OCI-LY3 (cell line): ENCODE data around the gene MED13L.

Source experiments
- H2AFZ ChIP-seq: fragments of 200-600, 300-600 bp; shearing (Covaris generic); 2 replicates; pipeline ENCODE4 v1.6.0; 2014; ENCODE audit warnings: antibody characterized with exemption, low read depth, low read length
- H3K27ac ChIP-seq: fragments of 200-600, 300-600 bp; sonication (generic); 2 replicates; pipeline ENCODE4 v1.5.1; 2014; ENCODE audit warnings: mild to moderate bottlenecking, low read length, moderate library complexity, mixed read lengths
- H3K27me3 ChIP-seq: fragments of 200-600, 300-600 bp; sonication (generic); 2 replicates; pipeline ENCODE4 v1.6.1; 2014; ENCODE audit warnings: low read depth, low read length, mixed read lengths
- H3K36me3 ChIP-seq: fragments of 200-600, 300-600 bp; sonication (generic); replicated peaks from 2 replicates; pipeline ENCODE3; 2014; ENCODE audit warnings: low read depth, low read length, mixed read lengths
- H3K4me1 ChIP-seq: fragments of 300-600, 200-600 bp; sonication (generic); 2 replicates; pipeline ENCODE4 v1.6.1; 2014; ENCODE audit warnings: low read length, mixed read lengths
- H3K4me2 ChIP-seq: fragments of 200-600, 300-600 bp; sonication (generic); 2 replicates; pipeline ENCODE4 v1.6.1; 2014; ENCODE audit warnings: low read length, mixed read lengths
- H3K4me3 ChIP-seq: fragments of 300-600, 200-600 bp; sonication (generic); 2 replicates; pipeline ENCODE4 v1.5.1; 2014; ENCODE audit warnings: antibody characterized with exemption, mild to moderate bottlenecking, low read length, moderate library complexity
- H3K79me2 ChIP-seq: fragments of 300-600, 200-600 bp; shearing (Covaris generic); 2 replicates; pipeline ENCODE4 v1.6.1; 2014; ENCODE audit warnings: mild to moderate bottlenecking, low read length, mixed read lengths
- H3K9ac ChIP-seq: fragments of 300-600, 200-600 bp; shearing (Covaris generic); 2 replicates; pipeline ENCODE4 v1.6.0; 2014; ENCODE audit warnings: mild to moderate bottlenecking, low read length, moderate library complexity
- H3K9me3 ChIP-seq: fragments of 200-600, 300-600 bp; shearing (Covaris generic); 2 replicates; pipeline ENCODE4 v1.6.1; 2014; ENCODE audit warnings: low read length, mixed read lengths; ENCODE audit not compliant: insufficient read depth
- H4K20me1 ChIP-seq: fragments of 200-600, 300-600 bp; sonication (generic); 2 replicates; pipeline ENCODE4 v1.6.1; 2016; ENCODE audit warnings: low read length, mixed read lengths; ENCODE audit not compliant: insufficient read depth
- CTCF ChIP-seq: fragments of 200-600, 300-600 bp; sonication (generic); IDR thresholded peaks from 2 replicates; pipeline ENCODE4 v1.5.1; 2014; ENCODE audit warnings: antibody characterized with exemption, low read length, low read depth
- EZH2phosphoT487 ChIP-seq: fragments of 200-600 bp; shearing (Covaris generic); IDR thresholded peaks from 2 replicates; pipeline ENCODE4 v1.6.1; 2018; ENCODE audit warnings: antibody characterized with exemption, mixed run types, low read depth

Gene MED13L

GRCh38 chr12:116276652-116277466 is 634 bp downstream of the MED13L start:
- no peaks in the 10 kb centered on the region for H3K36me3 ChIP-seq
- peaks cover 52% of the 10 kb centered on the region for H3K79me2 ChIP-seq
- TF ChIP-seq EZH2phosphoT487 = no peak
- TF ChIP-seq CTCF = 0 out of 2 replicates have a peak, but pooled peaks have one; percentile 11
- peaks cover 33% of the 10 kb centered on the region for H3K4me1 ChIP-seq
- H3K27me3 ChIP-seq = peaks cover 4% of the 10 kb centered on the region; the same call in 1 of the 2 replicates
- H3K4me2 ChIP-seq = peak overlapping the region; percentile 93
- H3K4me3 ChIP-seq = peak overlapping the region; percentile 94
- peaks cover 43% of the 10 kb centered on the region for H4K20me1 ChIP-seq
- H3K27ac ChIP-seq = peak overlapping the region; percentile 50
- peak overlapping the region; percentile 79 for H3K9ac ChIP-seq
- no peak overlapping the region for H2AFZ ChIP-seq
- no peaks in the 10 kb centered on the region for H3K9me3 ChIP-seq

GRCh38 chr12:116274551-116275375 is 2.7 kb downstream of the MED13L start:
- Histone ChIP-seq H3K79me2 (peaks cover 73% of the 10 kb centered on the region), H4K20me1 (peaks cover 56% of the 10 kb centered on the region)

GRCh38 chr12:116273813-116274550 is 3.5 kb downstream of the MED13L start:
- Histone ChIP-seq H4K20me1 (peaks cover 64% of the 10 kb centered on the region), H3K27me3 (no peaks in the 10 kb centered on the region), H3K9me3 (no peaks in the 10 kb centered on the region), H3K4me1 (peaks cover 28% of the 10 kb centered on the region), H3K4me2 (peak overlapping the region; percentile 93), H3K4me3 (peak overlapping the region; percentile 94; the same call in 1 of the 2 replicates), H3K36me3 (no peaks in the 10 kb centered on the region), H3K79me2 (peaks cover 81% of the 10 kb centered on the region), H2AFZ (no peak overlapping the region), H3K9ac (0 out of 2 replicates have a peak overlapping the region, but pooled peaks have one; percentile 79), H3K27ac (no peak overlapping the region)
- TF ChIP-seq CTCF (no peak), EZH2phosphoT487 (no peak)

More at GRCh38 chr12:116274551-116275375, 2.7 kb downstream of the MED13L start:
- peak overlapping the region; percentile 79; the same call in 1 of the 2 replicates for H3K9ac ChIP-seq
- peak overlapping the region; percentile 93 for H3K4me2 ChIP-seq
- H3K4me3 ChIP-seq = peak overlapping the region; percentile 94
- peaks cover 28% of the 10 kb centered on the region for H3K4me1 ChIP-seq
- H3K9me3 ChIP-seq = no peaks in the 10 kb centered on the region
- no peak overlapping the region for H3K27ac ChIP-seq
- no peaks in the 10 kb centered on the region for H3K36me3 ChIP-seq
- no peak for TF ChIP-seq CTCF
- no peak for TF ChIP-seq EZH2phosphoT487
- no peaks in the 10 kb centered on the region for H3K27me3 ChIP-seq
- H2AFZ ChIP-seq = no peak overlapping the region
